ENCODE results near the gene PRSS38. TPM values are rescaled to one million over a fixed set of nuclear protein-coding genes. Genes with fewer than 3 reads are reported as not detected.

Gene PRSS38
- total RNA-seq, 4 donors from 2014 or later: not detected

DNA sequence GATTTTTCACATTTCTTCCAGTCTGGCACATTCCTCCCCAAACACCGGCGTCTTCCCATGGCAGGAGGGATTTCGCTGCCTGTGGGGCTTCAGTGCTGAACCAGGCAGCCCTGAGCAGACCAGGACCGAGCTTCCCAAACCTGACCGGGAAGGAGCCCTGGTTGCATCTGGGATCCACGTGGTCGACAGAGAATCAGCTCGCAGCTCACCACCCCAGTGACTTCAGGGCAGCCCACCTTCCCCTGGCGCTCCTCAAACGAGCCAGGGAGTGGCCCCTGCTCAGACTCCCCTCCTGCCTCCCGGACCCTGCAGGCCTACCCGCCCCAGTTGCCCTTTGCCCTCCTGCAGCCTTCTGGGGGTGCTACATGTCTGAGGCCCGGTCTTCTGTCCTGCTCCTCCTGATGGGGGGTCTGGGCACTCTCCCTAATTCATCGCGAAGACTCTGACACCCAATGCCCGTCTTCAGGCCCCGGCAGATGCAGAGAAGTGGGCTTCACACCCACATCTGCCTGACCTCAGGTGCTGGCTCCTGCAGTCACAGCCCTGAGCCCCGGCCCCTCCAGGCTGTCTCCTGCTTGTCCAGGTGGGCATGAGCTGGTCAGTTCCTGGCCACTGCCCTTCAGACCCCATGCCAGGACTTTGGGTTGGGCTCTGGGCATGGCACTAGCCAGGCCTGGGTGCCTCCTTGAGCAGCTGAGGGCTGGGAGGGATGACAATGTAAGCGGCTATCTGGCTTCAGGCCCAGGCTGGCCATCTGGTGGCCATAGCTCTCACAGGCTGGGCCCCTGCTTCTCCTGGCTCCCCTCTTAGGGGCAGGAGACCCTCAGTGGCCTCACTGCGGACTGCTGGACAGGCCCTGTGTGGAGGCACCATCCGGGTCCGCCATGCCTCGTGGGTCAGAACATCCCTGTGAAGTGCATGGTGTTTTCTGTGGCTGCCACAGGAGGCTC is 26.1 kb upstream of the PRSS38 start:
- no peak for TF ChIP-seq CTCF (IDR thresholded peaks at IDR 0.05)
- DNase-seq (ENCODE audit: low spot score) (no peak), ATAC-seq (ENCODE audit: low FRiP score) (no peak)

DNA sequence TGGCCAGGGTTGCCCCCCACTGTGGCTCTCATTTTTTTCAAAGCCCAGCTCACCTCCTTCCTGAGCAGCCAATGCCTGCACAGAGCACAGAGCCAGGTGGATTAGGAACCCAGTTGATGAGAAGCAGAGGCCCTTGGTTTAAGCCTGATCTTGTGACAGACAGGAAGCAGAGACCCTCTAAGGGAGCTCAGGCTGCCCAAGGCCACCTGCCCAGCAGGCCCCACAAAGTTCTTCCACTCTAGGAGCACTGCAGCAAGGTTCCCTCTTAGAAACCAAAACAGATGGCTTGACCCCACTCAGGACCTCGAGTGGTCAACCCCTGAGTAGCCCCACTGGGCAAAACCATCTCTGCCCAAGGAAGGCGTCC is 25.5 kb upstream of the PRSS38 start:
- no peak for TF ChIP-seq CTCF (IDR thresholded peaks at IDR 0.05)
- no peak for ATAC-seq (ENCODE audit: low FRiP score)
- DNase-seq (ENCODE audit: low spot score): no peak

DNA sequence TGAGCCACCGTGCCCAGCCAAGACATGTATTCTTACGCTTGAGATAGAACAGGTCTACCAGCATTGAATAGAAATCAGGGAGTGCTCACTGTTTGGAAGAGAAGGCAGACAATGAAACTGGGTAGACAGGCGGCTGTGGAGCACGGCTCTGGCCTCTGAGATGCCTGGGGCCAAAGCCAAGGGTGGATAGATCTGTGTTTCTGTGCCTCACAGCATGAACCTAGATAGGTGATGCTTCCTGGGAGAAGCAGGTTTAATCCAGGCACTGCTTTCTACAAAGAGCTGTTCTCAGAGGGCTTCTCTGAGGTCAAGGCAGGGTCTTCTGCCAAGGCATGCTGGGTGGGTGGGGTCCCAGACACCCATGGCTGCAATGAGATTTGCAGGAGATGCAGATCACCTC is 24.6 kb upstream of the PRSS38 start:
- no peak for DNase-seq (ENCODE audit: low spot score)
- ATAC-seq (ENCODE audit: low FRiP score): no peak
- TF ChIP-seq CTCF (IDR thresholded peaks at IDR 0.05): no peak

DNA sequence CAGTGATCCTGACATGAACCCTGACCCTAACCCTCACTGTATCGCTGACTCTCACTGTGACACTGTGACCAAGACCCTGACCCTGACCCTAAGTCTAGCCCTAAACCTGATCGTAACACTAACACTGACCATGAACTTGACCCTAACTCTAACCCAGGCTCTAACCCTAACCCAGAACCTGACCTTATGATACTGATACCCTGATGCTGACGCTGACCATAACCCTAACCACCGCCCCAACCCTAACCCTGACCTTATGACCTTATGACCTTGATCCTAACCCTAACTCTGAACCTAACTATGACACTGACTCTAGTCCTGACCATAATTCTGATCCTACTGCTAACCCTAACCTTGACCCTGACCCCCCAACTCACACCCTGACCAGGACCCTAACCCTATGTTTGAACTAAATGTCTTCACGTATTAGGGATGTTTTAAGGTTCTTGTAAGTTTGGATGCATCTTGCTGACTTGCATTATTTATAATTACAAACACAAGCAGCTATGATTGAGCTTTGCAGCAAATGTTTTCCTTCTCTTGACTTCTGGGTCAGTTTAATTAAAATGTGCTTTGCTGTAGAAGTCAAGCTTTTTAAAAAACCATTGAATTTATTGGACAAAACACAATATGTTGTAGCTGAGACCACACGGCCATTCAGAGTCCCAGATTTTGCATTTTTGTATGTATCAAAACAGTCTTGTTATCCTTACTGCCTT is 23.9 kb upstream of the PRSS38 start:
- no peak for TF ChIP-seq CTCF (IDR thresholded peaks at IDR 0.05)
- ATAC-seq (ENCODE audit: low FRiP score) (no peak), DNase-seq (ENCODE audit: low spot score) (no peak)

DNA sequence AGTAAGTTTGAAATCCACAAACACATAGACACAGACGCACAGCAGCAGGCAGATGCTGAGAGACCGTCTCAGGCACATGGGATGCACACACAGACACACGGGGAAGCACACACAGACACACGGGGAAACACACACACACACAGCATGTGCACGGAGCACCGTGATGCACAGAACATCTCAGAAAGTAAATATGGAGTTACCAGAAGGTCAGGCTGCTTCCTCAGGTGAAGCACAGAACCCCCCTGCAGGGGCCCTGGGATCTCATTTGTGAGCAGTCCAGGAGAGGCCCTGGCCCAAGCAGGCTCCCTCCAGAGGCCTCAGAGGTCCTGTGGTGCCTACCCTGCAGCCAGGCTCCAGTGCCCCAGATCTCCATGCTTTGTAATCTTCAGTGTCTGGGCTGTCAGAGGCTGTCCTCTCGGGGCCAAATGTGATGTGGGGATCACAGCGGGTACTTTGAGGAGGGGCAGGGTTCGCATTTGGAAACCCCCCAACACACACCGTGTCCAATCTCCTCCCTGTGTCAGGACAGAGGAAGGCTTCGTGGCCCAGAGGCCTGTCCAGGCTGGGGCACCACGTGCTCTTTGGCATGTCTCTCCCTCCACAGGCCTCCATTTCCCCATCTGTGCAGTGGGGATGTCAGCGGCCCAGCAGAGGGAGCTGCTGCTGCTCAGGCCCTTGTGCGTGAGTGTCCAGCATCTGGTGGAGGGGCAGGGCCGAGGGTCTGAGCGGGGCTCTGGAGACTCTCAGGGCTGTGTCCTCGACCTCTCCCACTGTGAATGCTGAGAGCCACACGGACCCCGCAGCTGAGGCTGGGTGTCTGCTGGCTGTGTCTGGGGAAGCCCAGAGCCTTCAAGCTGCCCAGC is 23.0 kb upstream of the PRSS38 start:
- DNase-seq (ENCODE audit: low spot score) (no peak), ATAC-seq (ENCODE audit: low FRiP score) (no peak)
- TF ChIP-seq CTCF (IDR thresholded peaks at IDR 0.05): no peak

DNA sequence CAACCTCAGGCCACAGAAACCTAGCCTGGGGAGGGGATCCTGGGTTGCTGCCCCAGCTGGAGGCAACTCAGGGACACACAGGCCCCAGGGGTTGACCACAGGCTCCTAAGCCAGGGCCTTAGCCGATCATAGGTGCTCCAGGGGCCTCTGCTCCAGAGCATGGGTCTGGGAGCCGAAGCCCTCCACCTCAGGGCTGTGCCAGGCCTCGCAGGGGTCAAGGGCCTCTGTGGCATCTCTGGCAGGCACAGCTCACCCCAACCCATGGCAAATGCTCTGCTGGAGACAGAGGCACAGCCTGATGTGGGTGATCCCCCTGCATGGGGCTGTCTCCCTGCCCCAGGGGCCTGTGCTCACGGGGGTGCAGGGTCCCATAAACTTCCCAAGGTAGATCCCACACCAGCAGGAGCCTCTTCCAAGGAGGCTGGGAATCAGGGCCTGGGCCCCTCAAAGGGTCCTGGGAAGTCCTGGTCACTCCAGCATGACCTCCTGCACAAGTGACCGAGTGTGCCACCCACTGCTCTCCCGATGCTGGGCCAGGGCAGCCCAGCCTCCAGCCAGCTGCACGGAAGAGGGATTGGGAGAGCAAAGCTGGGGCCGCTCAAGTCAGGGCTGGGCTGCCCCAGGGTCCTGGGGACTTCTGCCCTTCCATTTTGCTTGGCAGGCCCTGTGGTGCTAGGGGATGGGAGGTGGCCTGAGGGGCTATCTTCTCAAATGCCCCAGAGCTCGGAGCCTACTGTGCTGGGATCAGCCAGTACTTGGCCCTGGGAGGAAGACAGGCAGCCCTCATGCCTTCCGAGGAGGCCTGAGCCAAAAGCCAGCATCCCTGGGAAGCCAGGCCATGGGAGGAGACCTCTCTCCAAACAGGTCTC is 22.2 kb upstream of the PRSS38 start:
- ATAC-seq (ENCODE audit: low FRiP score): peak; percentile 2
- no peak for DNase-seq (ENCODE audit: low spot score)
- no peak for TF ChIP-seq CTCF (IDR thresholded peaks at IDR 0.05)

Data from omental fat pad (tissue), 4 donors.